ENCODE data around the gene WNT8A.

Gene WNT8A

GRCh38 chr5:138077064-138077696, 6.7 kb upstream of the WNT8A start:
- peak; percentile 83 for TF ChIP-seq CTCF (IDR thresholded peaks at IDR 0.05)

- TF ChIP-seq CTCF (IDR thresholded peaks at IDR 0.05), result no peak
Measured at GRCh38 chr5:138078006-138078643, 5.7 kb upstream of the WNT8A start.

GRCh38 chr5:138082033-138082432, 1.8 kb upstream of the WNT8A start:
- TF ChIP-seq CTCF (IDR thresholded peaks at IDR 0.05), result no peak

GRCh38 chr5:138091685-138092084, 7.9 kb downstream of the WNT8A start:
- no peak for TF ChIP-seq CTCF (IDR thresholded peaks at IDR 0.05)

GRCh38 chr5:138092301-138092700, 8.5 kb downstream of the WNT8A start:
- no peak for TF ChIP-seq CTCF (IDR thresholded peaks at IDR 0.05)

GRCh38 chr5:138093036-138093435, 9.2 kb downstream of the WNT8A start:
- TF ChIP-seq CTCF (IDR thresholded peaks at IDR 0.05), result no peak

- no peak for TF ChIP-seq CTCF (IDR thresholded peaks at IDR 0.05)
Measured at GRCh38 chr5:138095100-138095907, 11.5 kb downstream of the WNT8A start.
